ENCODE data around the gene PCLAF.
"Not testable (repeated sequence)": the region's sequence is repeated elsewhere in the genome, so short reads cannot be mapped to it uniquely, and the experiment has no call there.

PCLAF gene

GRCh38 chr15:64381000-64381751 is at the start of gene PCLAF:
PCLAF (minus strand) TSS chr15:64381441; CDS start chr15:64381371, 70 bp downstream.
- peak; percentile 93 for DNase-seq (ENCODE audit: low read depth)

- DNase-seq (ENCODE audit: low read depth), result no peak
Observed at GRCh38 chr15:64430000-64430735, 48.9 kb upstream of the PCLAF start.

- DNase-seq (ENCODE audit: low read depth), result no peak
Observed at GRCh38 chr15:64429448-64429847, 48.2 kb upstream of the PCLAF start.

DNA sequence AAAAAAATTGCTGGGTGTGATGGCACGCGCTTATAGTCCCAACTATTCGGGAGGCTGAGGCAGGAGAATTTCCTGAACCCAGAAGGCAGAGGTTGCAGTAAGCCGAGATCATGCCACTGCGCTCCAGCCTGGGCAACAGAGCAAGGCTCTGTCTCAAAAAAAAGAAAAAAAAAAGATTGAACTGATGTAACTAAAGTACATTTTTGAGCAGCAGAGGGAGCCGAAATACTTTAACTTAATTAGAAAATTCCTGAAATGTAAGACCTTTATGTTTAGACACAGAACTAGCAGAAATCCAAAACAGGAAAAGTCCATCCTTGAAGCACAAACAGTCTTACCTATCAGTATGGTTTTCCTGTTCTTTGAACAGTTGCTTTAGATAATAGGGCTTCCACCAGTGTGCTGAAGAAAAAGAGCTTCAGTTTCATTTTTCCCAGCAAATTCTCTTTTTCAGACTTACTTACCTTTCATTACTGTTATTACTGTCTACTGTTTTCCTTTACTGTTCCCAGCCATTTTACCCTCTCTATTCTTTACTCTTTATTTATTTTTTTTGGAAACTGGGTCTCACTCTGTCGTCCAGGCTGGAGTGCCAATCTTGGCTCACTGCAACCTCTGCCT is 45.7 kb upstream of the PCLAF start:
- DNase-seq (ENCODE audit: low read depth), result no peak

GRCh38 chr15:64425221-64425620 is 44.0 kb upstream of the PCLAF start:
- DNase-seq (ENCODE audit: low read depth), result no peak

GRCh38 chr15:64423970-64424369 is 42.7 kb upstream of the PCLAF start:
- no peak for DNase-seq (ENCODE audit: low read depth)

GRCh38 chr15:64422697-64423096 is 41.5 kb upstream of the PCLAF start:
- no peak for DNase-seq (ENCODE audit: low read depth)

DNA sequence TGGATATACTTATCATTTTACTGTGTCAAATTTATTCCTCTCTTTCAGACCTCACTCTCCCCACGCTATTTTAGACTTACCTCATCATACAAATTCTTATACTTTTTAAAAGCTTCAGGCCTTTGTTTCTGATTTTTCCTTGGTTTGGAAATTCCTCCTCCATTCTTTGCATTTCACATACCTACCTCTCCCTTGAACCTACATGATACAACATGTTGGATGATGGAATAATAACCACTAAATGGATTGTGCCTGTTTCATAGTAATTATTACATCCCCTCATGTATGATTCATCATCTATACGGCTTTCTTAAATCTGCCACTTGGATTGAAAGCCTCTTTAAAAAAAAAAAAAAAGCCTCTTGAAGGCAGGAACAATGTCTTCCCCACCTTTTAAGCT is 31.0 kb upstream of the PCLAF start:
- DNase-seq (ENCODE audit: low read depth), result no peak

DNA sequence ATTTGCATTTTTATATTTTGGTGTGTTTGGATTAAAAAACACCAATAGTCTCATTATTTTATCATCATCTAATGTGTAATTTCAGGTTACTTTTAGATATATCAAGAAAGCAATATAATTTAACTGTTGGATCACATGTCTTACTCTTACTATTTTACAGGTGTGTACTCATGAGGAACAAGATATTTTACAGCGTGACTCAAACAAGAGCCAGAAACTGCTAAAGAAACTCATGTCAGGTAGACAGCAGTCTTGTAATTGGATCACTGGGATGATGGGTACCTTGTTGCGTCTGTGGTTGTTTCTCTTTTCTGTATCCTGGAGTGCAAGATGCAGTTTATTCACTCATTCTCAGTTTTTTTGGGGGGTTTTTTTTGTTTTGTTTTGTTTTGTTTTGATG is 19.3 kb upstream of the PCLAF start:
- DNase-seq (ENCODE audit: low read depth), result no peak

DNA sequence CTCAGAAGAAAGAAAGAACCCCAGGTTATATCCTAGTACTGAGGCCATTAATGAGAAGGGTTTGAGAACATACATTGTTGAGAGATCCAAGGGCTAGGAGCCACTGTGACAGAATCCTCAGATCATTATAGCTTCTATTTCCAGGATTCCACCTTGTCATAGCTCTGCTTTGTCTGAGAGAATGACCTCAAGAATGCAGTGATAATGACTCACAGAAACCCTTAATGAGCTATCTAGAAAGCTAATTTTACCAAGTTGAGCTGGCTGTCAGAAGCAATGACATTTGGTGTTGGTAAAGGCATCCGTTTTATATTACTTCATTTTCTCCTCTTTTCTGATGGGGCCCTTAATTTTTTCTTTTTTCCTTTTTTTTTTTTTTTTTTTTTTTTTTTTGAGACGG is 17.3 kb upstream of the PCLAF start:
- DNase-seq (ENCODE audit: low read depth), result no peak

DNA sequence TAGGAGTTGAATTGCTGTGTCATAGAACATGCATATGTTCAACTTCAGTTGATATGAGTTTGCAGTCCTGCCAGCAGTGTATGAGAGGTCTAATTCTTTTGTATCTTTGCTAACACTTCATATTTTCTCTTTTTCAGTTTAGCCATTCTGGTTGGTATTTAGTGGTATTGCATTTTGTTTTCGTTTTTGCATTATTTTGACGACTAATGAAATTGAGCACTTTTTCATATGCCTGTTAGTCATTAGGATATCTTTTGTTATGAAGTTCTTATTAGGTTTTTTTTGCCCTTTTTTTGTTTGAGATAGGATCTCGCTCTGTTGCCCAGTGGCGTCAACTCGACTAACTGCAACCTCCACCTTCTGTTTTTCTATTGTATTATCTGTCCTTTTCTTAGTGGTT is 15.5 kb upstream of the PCLAF start:
- no peak for DNase-seq (ENCODE audit: low read depth)

DNA sequence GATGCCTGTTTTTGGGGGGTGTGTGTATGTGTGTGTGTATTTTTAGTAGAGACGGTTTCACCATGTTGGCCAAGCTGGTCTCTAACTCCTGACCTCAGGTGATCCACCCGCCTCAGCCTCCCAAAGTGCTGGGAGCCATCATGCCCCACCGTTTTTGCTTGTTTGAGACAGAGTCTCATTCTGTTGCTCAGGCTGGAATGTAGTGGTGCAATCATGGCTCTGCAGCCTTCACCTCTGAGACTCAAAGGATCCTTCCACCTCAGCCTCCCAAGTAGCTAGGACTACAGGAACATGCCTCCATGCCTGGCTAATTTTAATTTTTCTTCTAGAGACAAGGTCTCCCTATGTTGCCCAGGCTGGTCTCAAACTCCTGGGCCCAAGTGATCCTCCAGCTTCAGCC is 11.2 kb upstream of the PCLAF start:
- not testable (repeated sequence) for DNase-seq (ENCODE audit: low read depth)

DNA sequence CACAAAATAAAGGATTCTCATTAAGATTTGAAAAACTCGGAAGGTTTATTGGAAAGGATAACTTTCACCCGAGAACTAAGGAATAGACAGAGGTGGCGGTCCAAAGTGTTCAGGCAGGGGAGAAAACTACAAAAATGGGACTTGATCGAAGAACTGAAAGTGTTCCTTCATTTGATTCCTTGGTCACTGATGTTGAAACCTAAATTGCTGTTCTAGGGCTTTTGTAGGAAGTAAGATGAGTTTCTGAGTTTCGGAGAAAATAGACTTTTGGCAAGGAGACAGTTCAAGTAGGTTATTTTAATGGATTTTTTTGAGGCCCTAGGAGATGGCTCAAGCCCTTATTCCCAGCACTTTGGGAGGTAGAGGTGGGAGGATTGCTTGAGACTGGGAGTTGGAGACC is 7.8 kb upstream of the PCLAF start:
- DNase-seq (ENCODE audit: low read depth), result no peak

GRCh38 chr15:64387562-64388168 is 6.4 kb upstream of the PCLAF start, which contains the start of gene TRIP4:
TRIP4 (plus strand) TSS chr15:64387836; CDS start chr15:64387864, 28 bp downstream.
- DNase-seq (ENCODE audit: low read depth), result peak; percentile 92

- DNase-seq (ENCODE audit: low read depth), result no peak
Observed at GRCh38 chr15:64386291-64386690, 5.0 kb upstream of the PCLAF start.

DNA sequence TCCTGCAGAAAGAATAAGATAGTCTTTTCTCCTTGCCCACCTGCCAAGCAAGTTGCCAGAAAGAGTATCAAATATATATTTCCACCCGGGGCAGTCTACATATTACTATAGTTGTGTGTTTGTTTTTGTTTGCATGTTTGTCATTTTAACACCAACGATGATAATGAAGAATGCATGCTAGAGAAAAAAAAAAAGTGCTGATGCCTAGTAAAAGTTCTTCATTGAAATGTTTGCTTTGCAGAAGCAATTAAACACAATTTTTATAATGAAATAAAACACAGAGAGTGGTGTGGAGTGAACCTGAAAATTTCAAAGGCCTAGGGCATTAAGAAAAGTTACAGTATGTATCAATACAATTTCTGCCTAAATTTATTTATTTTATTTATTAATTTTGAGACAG is 2.5 kb upstream of the PCLAF start:
- no peak for DNase-seq (ENCODE audit: low read depth)

- not testable (repeated sequence) for DNase-seq (ENCODE audit: low read depth)
Observed at GRCh38 chr15:64380130-64380870, 941 bp downstream of the PCLAF start.

GRCh38 chr15:64379216-64379960 is 1.9 kb downstream of the PCLAF start:
- DNase-seq (ENCODE audit: low read depth), result no peak

GRCh38 chr15:64373360-64373759 is 7.9 kb downstream of the PCLAF start:
- no peak for DNase-seq (ENCODE audit: low read depth)

GRCh38 chr15:64371383-64371782 is 9.9 kb downstream of the PCLAF start:
- DNase-seq (ENCODE audit: low read depth), result not testable (repeated sequence)

GRCh38 chr15:64369078-64369607 is 12.1 kb downstream of the PCLAF start:
- no peak for DNase-seq (ENCODE audit: low read depth)

Measured in stimulated activated CD8-positive, alpha-beta memory T cell treated with anti-CD3 and anti-CD28 coated beads, Interleukin-4, amount 100 ng/mL, for 24 hours (primary cell).